ENCODE data around the gene METTL17. TPM values are rescaled to one million over a fixed set of nuclear protein-coding genes. Genes with fewer than 3 reads are reported as not detected.

The METTL17 gene
- total and polyA plus RNA-seq, 2 of the 13 experiments (the other 11 are each of a cell fraction or from before 2014, with no cell fraction given) = 122 to 199 TPM

DNA sequence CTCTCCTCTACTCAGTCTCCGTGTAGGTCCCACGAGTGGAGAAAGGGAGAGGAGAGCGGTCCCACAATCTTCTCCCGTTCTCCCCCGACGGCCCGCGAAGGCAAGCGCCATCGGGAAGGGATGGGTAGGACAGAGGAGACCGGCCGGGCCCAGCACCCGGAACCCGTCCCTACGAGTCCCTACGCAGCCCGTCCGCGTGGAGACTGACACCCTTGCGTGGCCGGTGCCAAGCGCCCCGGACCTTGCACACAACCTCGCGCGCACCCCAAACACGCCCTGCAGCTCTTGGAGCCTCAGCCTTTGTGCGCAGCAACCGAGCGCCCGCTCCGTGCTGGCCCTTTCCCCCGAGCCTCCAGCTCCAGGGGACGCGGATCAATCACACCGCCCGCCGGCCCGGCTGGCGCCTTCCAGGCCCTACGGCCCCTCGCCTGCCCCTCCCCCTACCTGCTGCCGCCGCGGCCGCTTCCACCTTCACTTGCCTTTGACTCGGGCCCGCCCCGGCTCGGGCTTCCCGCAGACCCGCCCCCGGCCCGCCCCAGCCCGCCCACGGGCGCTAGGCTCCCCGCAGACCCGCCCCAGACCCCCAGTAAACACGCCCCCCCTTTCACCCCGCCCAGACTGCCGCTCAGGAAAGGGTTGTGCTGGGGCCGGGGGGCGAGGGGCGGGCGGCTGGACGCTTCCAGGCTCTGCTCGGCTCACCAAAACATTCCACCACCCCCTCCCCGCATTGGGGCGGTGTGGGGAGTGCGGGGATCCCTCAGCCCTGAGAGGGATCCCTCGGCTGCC, 35.0 kb downstream of the METTL17 start, which contains the start of gene NDRG2 (continued):
- TF ChIP-seq SUZ12 (IDR thresholded peaks at IDR 0.05; ENCODE audit: low read depth, low read length) = no peak
- TF ChIP-seq ZNF747 (CRISPR knock-in tag; IDR thresholded peaks at IDR 0.05; ENCODE audit: borderline replicate concordance) = 0 out of 2 replicates have a peak, but pooled peaks have one; percentile 85
- TF ChIP-seq ZNF776 (CRISPR knock-in tag; IDR thresholded peaks at IDR 0.05) = peak; percentile 79
- peak; percentile 93 for TF ChIP-seq ZNF546 (CRISPR knock-in tag; conservative IDR thresholded peaks at IDR 0.05)
- TF ChIP-seq, protein P1, sequence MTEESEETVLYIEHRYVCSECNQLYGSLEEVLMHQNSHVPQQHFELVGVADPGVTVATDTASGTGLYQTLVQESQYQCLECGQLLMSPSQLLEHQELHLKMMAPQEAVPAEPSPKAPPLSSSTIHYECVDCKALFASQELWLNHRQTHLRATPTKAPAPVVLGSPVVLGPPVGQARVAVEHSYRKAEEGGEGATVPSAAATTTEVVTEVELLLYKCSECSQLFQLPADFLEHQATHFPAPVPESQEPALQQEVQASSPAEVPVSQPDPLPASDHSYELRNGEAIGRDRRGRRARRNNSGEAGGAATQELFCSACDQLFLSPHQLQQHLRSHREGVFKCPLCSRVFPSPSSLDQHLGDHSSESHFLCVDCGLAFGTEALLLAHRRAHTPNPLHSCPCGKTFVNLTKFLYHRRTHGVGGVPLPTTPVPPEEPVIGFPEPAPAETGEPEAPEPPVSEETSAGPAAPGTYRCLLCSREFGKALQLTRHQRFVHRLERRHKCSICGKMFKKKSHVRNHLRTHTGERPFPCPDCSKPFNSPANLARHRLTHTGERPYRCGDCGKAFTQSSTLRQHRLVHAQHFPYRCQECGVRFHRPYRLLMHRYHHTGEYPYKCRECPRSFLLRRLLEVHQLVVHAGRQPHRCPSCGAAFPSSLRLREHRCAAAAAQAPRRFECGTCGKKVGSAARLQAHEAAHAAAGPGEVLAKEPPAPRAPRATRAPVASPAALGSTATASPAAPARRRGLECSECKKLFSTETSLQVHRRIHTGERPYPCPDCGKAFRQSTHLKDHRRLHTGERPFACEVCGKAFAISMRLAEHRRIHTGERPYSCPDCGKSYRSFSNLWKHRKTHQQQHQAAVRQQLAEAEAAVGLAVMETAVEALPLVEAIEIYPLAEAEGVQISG (CRISPR knock-in tag; IDR thresholded peaks at IDR 0.05) = peak; percentile 69
- TF ChIP-seq YY1 (IDR thresholded peaks at IDR 0.05; ENCODE audit: insufficient read depth, insufficient replicate concordance, low read depth, low read length) = no peak
- 0 out of 2 replicates have a peak, but pooled peaks have one; percentile 65 for TF ChIP-seq ZIK1 (CRISPR knock-in tag; IDR thresholded peaks at IDR 0.05; ENCODE audit: borderline replicate concordance, low read depth)
- TF ChIP-seq BRD4 (CRISPR knock-in tag; IDR thresholded peaks at IDR 0.05) = peak; percentile 94
- no peak for TF ChIP-seq RELA (CRISPR knock-in tag; IDR thresholded peaks at IDR 0.05)
- TF ChIP-seq ZNF460 (CRISPR knock-in tag; IDR thresholded peaks at IDR 0.05; ENCODE audit: borderline replicate concordance) = no peak
- TF ChIP-seq, protein P2, sequence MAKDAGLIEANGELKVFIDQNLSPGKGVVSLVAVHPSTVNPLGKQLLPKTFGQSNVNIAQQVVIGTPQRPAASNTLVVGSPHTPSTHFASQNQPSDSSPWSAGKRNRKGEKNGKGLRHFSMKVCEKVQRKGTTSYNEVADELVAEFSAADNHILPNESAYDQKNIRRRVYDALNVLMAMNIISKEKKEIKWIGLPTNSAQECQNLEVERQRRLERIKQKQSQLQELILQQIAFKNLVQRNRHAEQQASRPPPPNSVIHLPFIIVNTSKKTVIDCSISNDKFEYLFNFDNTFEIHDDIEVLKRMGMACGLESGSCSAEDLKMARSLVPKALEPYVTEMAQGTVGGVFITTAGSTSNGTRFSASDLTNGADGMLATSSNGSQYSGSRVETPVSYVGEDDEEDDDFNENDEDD (CRISPR knock-in tag; IDR thresholded peaks at IDR 0.05; ENCODE audit: borderline replicate concordance) = peak; percentile 59; the same call in 1 of the 2 replicates
- no peak for TF ChIP-seq ZNF33A (CRISPR knock-in tag; IDR thresholded peaks at IDR 0.05; ENCODE audit: borderline replicate concordance)
- TF ChIP-seq, protein P3, sequence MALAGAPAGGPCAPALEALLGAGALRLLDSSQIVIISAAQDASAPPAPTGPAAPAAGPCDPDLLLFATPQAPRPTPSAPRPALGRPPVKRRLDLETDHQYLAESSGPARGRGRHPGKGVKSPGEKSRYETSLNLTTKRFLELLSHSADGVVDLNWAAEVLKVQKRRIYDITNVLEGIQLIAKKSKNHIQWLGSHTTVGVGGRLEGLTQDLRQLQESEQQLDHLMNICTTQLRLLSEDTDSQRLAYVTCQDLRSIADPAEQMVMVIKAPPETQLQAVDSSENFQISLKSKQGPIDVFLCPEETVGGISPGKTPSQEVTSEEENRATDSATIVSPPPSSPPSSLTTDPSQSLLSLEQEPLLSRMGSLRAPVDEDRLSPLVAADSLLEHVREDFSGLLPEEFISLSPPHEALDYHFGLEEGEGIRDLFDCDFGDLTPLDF (CRISPR knock-in tag; IDR thresholded peaks at IDR 0.05) = peak; percentile 71
- no peak for TF ChIP-seq DNMT3B (CRISPR knock-in tag; conservative IDR thresholded peaks at IDR 0.05)
- TF ChIP-seq SMYD3 (CRISPR knock-in tag; IDR thresholded peaks at IDR 0.05) = no peak
- no peak for TF ChIP-seq ZNF570 (CRISPR knock-in tag; IDR thresholded peaks at IDR 0.05; ENCODE audit: borderline replicate concordance)
- TF ChIP-seq, protein P4, sequence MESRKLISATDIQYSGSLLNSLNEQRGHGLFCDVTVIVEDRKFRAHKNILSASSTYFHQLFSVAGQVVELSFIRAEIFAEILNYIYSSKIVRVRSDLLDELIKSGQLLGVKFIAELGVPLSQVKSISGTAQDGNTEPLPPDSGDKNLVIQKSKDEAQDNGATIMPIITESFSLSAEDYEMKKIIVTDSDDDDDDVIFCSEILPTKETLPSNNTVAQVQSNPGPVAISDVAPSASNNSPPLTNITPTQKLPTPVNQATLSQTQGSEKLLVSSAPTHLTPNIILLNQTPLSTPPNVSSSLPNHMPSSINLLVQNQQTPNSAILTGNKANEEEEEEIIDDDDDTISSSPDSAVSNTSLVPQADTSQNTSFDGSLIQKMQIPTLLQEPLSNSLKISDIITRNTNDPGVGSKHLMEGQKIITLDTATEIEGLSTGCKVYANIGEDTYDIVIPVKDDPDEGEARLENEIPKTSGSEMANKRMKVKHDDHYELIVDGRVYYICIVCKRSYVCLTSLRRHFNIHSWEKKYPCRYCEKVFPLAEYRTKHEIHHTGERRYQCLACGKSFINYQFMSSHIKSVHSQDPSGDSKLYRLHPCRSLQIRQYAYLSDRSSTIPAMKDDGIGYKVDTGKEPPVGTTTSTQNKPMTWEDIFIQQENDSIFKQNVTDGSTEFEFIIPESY (CRISPR knock-in tag; IDR thresholded peaks at IDR 0.05) = no peak
- peak; percentile 81; the same call in 1 of the 2 replicates for TF ChIP-seq GABPB1 (CRISPR knock-in tag; IDR thresholded peaks at IDR 0.05)
- no peak for TF ChIP-seq ZNF484 (CRISPR knock-in tag; IDR thresholded peaks at IDR 0.05; ENCODE audit: borderline replicate concordance, low read depth)
- peak; percentile 69; the same call in 1 of the 2 replicates for TF ChIP-seq PITX1 (CRISPR knock-in tag; IDR thresholded peaks at IDR 0.05)
- TF ChIP-seq ZSCAN12 (CRISPR knock-in tag; IDR thresholded peaks at IDR 0.05) = no peak

Measured in HepG2 (cell line).